HepG2 (cell line): ENCODE data around the gene PSMA7. TPM values are rescaled to one million over a fixed set of nuclear protein-coding genes. Genes with fewer than 3 reads are reported as not detected.

ENCODE experiments used
- ATAC-seq: fragments of 200-7000 bp; cut with Tn5 transposase; 3 replicates; pipeline ENCODE4 v1.9.1; 2020; ENCODE audit warnings: mild to moderate bottlenecking, moderate library complexity
- BruUV-seq: library from RNA; stranded (reverse); fragments of 400-500 nt; replicated peaks from 2 replicates; lab custom pipeline; 2021; lab: Mats Ljungman, UMichigan
- CTCF ChIA-PET: fragments of 300-600 bp; formaldehyde crosslinking; extraction: SDS; loops from one replicate; lab custom pipeline; 2021; ENCODE audit warnings: low total read pairs, inconsistent platforms, low intra/inter-chr PET ratio; lab: Yijun Ruan, JAX
- POLR2A ChIA-PET: fragments of 350-600 bp; sonication (Branson Sonifier 250); formaldehyde crosslinking; loops from one replicate; lab custom pipeline; 2020; ENCODE audit warnings: antibody characterized with exemption, inconsistent platforms; lab: Yijun Ruan, JAX
- DNase-seq: peaks from one replicate; pipeline ENCODE4 v3.0.0-alpha.2; 2015; ENCODE audit warnings: low spot score
- FAIRE-seq: peaks from 3 replicates; lab custom pipeline; 2011; peaks lifted over from hg19 to GRCh38; lab: Jason Lieb, UNC
- H2AFZ ChIP-seq: one replicate; pipeline ENCODE4 v1.6.1; 2011; ENCODE audit warnings: low read length, inconsistent platforms
- H3K27ac ChIP-seq: fragments of 300-600 bp; 3 replicates; pipeline ENCODE4 v1.8.0; 2011; ENCODE audit warnings: mixed run types, mild to moderate bottlenecking, mixed read lengths, low read length, inconsistent platforms; ENCODE audit not compliant: insufficient read depth; ENCODE audit errors: extremely low read length
- H3K27me3 ChIP-seq, 2 experiments: fragments of 200-600 bp in 1 of 2; 2 replicates in 1 of 2; 3 replicates in 1 of 2; pipeline versions ENCODE4 v1.6.0 to v1.8.0; 2011; ENCODE audit warnings: low read length in 2 of 2, mild to moderate bottlenecking in 2 of 2, moderate library complexity in 2 of 2, inconsistent platforms in 1 of 2; ENCODE audit not compliant: insufficient read depth in 2 of 2, control insufficient read depth in 1 of 2
- H3K36me3 ChIP-seq, 2 experiments: fragments of 200-600 bp in 1 of 2; replicated peaks in 1 of 2; 2 replicates in 1 of 2; 3 replicates in 1 of 2; pipeline versions ENCODE4 v1.5.1 to v1.8.0; 2011; ENCODE audit warnings: low read length in 2 of 2, inconsistent platforms in 1 of 2; ENCODE audit not compliant: insufficient read depth in 2 of 2, control insufficient read depth in 1 of 2
- H3K4me1 ChIP-seq: 2 replicates; pipeline ENCODE4 v1.5.1; 2012; ENCODE audit warnings: low read length, inconsistent platforms; ENCODE audit not compliant: insufficient read depth
- H3K4me2 ChIP-seq: 2 replicates; pipeline ENCODE4 v1.6.0; 2011; ENCODE audit warnings: low read depth, low read length, inconsistent platforms
- H3K4me3 ChIP-seq, 3 experiments: fragments of 200-600 bp in 1 of 3; sonication (generic), shearing (Covaris generic) in 1 of 3; replicated peaks in 1 of 3; 2 replicates each; pipeline ENCODE4 v1.5.1; 2011 to 2016; ENCODE audit warnings: low read length in 3 of 3, inconsistent platforms in 2 of 3, low read depth in 2 of 3, mild to moderate bottlenecking in 2 of 3, control low read depth in 1 of 3, mixed read lengths in 1 of 3; ENCODE audit not compliant: insufficient read depth in 1 of 3
- H3K79me2 ChIP-seq: one replicate; pipeline ENCODE4 v1.6.1; 2011; ENCODE audit warnings: low read length, inconsistent platforms; ENCODE audit not compliant: insufficient read depth
- H3K9ac ChIP-seq: 2 replicates; pipeline ENCODE4 v1.6.0; 2011; ENCODE audit warnings: mild to moderate bottlenecking, low read depth, low read length, inconsistent platforms; ENCODE audit not compliant: insufficient read depth
- H3K9me3 ChIP-seq: 2 replicates; pipeline ENCODE4 v1.5.1; 2012; ENCODE audit warnings: mild to moderate bottlenecking, low read length
- H4K20me1 ChIP-seq: 2 replicates; pipeline ENCODE4 v1.6.0; 2011; ENCODE audit warnings: inconsistent platforms, mild to moderate bottlenecking, low read length, moderate library complexity; ENCODE audit not compliant: insufficient read depth
- AHR ChIP-seq: IDR thresholded peaks from 2 replicates; pipeline ENCODE4 v1.6.1; 2018; ENCODE audit warnings: missing genetic modification reagents, missing compliant biosample characterization
- CBX1 ChIP-seq: IDR thresholded peaks from one replicate; pipeline ENCODE4 v1.6.1; 2016; ENCODE audit warnings: antibody characterized with exemption, low read depth
- CEBPB ChIP-seq: IDR thresholded peaks from 2 replicates; pipeline ENCODE4 v1.6.1; 2011; ENCODE audit warnings: low read depth, low read length, improper control_type of control experiment, borderline replicate concordance
- CEBPG ChIP-seq: IDR thresholded peaks from 2 replicates; pipeline ENCODE4 v1.6.1; 2016
- HNRNPL ChIP-seq: fragments of 200-400 bp; formaldehyde crosslinking; IDR thresholded peaks from 2 replicates; pipeline ENCODE4 v1.6.1; 2017; ENCODE audit warnings: mild to moderate bottlenecking, low read depth, low read length
- JUND ChIP-seq: sonication (generic); formaldehyde crosslinking; IDR thresholded peaks from 2 replicates; pipeline ENCODE4 v1.8.0; 2022; ENCODE audit warnings: mild to moderate bottlenecking, missing genetic modification reagents
- MED1 ChIP-seq: sonication (generic); formaldehyde crosslinking; IDR thresholded peaks from 2 replicates; pipeline ENCODE4 v1.4.0; 2020; ENCODE audit warnings: missing genetic modification reagents
- PBX2 ChIP-seq: IDR thresholded peaks from 2 replicates; pipeline ENCODE4 v1.6.1; 2016; ENCODE audit warnings: control low read depth
- SMAD1 ChIP-seq: sonication (generic); formaldehyde crosslinking; IDR thresholded peaks from 2 replicates; pipeline ENCODE4 v1.4.0; 2020; ENCODE audit warnings: missing genetic modification reagents, low read depth, mild to moderate bottlenecking, borderline replicate concordance
- SRY ChIP-seq: sonication (generic); formaldehyde crosslinking; IDR thresholded peaks from 2 replicates; pipeline ENCODE4 v1.8.0; 2022; ENCODE audit warnings: mild to moderate bottlenecking, missing genetic modification reagents
- TEAD3 ChIP-seq: optimal IDR thresholded peaks from 2 replicates; pipeline ENCODE3; 2016; ENCODE audit warnings: borderline replicate concordance
- THAP9 ChIP-seq: sonication (generic); formaldehyde crosslinking; IDR thresholded peaks from 2 replicates; pipeline ENCODE4; 2020; ENCODE audit warnings: missing genetic modification reagents, mild to moderate bottlenecking, borderline replicate concordance
- ZBTB7A ChIP-seq: sonication (generic); formaldehyde crosslinking; IDR thresholded peaks from 2 replicates; pipeline ENCODE4 v1.8.0; 2022; ENCODE audit warnings: mild to moderate bottlenecking, missing genetic modification reagents
- ZFP91 ChIP-seq: sonication (generic); formaldehyde crosslinking; IDR thresholded peaks from 2 replicates; pipeline ENCODE4 v1.9.0; 2022; ENCODE audit warnings: missing genetic modification reagents, mild to moderate bottlenecking, borderline replicate concordance
- ZNF30 ChIP-seq: sonication (generic); formaldehyde crosslinking; IDR thresholded peaks from 2 replicates; pipeline ENCODE4 v1.5.0; 2020; ENCODE audit warnings: mild to moderate bottlenecking, missing genetic modification reagents
- WGBS: methylation state at CpG from one replicate; pipeline ENCODE4 v1.1.6; 2017; ENCODE audit warnings: low lambda C conversion rate; 5-methylcytosine and 5-hydroxymethylcytosine counted together
- in situ Hi-C: cut with HindIII; loops from 2 replicates; pipeline ENCODE4 v1.10.0; 2017; ENCODE audit warnings: low pct_unique_long_range_greater_than_20kb; ENCODE audit not compliant: extremely low pct_ligation_motif_present
- intact Hi-C: fragments of 100-400 bp; cut with micrococcal nuclease; formaldehyde crosslinking; loops from one replicate; pipeline ENCODE4 v1.10.0; 2022; ENCODE audit not compliant: unreplicated experiment
- polyA plus RNA-seq, 8 experiments: library from polyadenylated mRNA; depleted of rRNA in 3 of 8; stranded (reverse) in 7 of 8; unstranded in 1 of 8; fragments of >200 nt; fragmentation: Illumina TruSeq in 4 of 8; extraction: Trizol in 4 of 8; gene quantifications; 2 replicates each; pipeline versions ENCODE4 v1.2.1 to v1.2.3, GENCODE V29; 2011 to 2016; ENCODE audit warnings: low read depth in 4 of 8, missing spikeins in 1 of 8, mixed read lengths in 1 of 8; ENCODE audit not compliant: insufficient read depth in 1 of 8
- total RNA-seq, 5 experiments: library from RNA; depleted of rRNA; stranded (reverse); fragments of >200 nt; fragmentation: Illumina TruSeq; extraction: Trizol; gene quantifications; 2 replicates each; pipeline ENCODE4 v1.2.3, GENCODE V29; 2016; ENCODE audit warnings: low read depth in 1 of 5

The PSMA7 gene
- total and polyA plus RNA-seq, 2 of the 13 experiments (the other 11 are each of a cell fraction or from before 2014, with no cell fraction given), result 531 to 631 TPM

GRCh38 chr20:62119115-62119514 lies 24.1 kb downstream of the PSMA7 start:
- no TSS peak for BruUV-seq
- POLR2A ChIA-PET, result interaction anchor here (0.9 to 10.4 kb wide), 8 partner anchors 16 to 76 kb away, joined by 3 to 260 read pairs (median 14); partner anchors contain the start of genes PSMA7, SS18L1 and TAF4
- Histone ChIP-seq H3K79me2 (peaks cover 12% of the 10 kb centered on the region), H2AFZ (no peak overlapping the region), H3K4me3 (0 out of 6 replicates have a peak overlapping the region, but pooled peaks of 1 of the 3 experiments have one; percentile 54), H3K9me3 (no peaks in the 10 kb centered on the region), H3K27me3 (peaks cover 6 to 29% of the 10 kb centered on the region in 2 experiments), H3K4me2 (peak overlapping the region; percentile 70), H3K27ac (peak overlapping the region; percentile 36), H4K20me1 (peaks cover 11% of the 10 kb centered on the region), H3K36me3 (peaks cover 0 to 2% of the 10 kb centered on the region in 2 experiments; a peak in 1 of 5 replicates), H3K4me1 (peaks cover 67% of the 10 kb centered on the region), H3K9ac (peak overlapping the region; percentile 27)
- CTCF ChIA-PET, result no interaction called here
- FAIRE-seq (no peak), ATAC-seq (peak; percentile 1; the same call in 1 of the 3 replicates), DNase-seq (no peak)
- in situ Hi-C loops, result no loop called here
- peak; percentile 53; the same call in 1 of the 2 replicates for TF ChIP-seq CEBPB
- TF ChIP-seq HNRNPL, result 0 out of 2 replicates have a peak, but pooled peaks have one; percentile 2
- TF ChIP-seq ZNF30 (CRISPR knock-in tag), result 0 out of 2 replicates have a peak, but pooled peaks have one; percentile 4
- TF ChIP-seq PBX2 (CRISPR knock-in tag), result 0 out of 2 replicates have a peak, but pooled peaks have one; percentile 11
- 0 out of 2 replicates have a peak, but pooled peaks have one; percentile 5 for TF ChIP-seq SMAD1 (CRISPR knock-in tag)
- no peak for TF ChIP-seq CBX1
- no peak for TF ChIP-seq MED1
- peak; percentile 12; the same call in 1 of the 2 replicates for TF ChIP-seq THAP9
- 0 out of 2 replicates have a peak, but pooled peaks have one; percentile 9 for TF ChIP-seq SRY (CRISPR knock-in tag)
- 0 out of 2 replicates have a peak, but pooled peaks have one; percentile 38 for TF ChIP-seq ZFP91
- TF ChIP-seq TEAD3 (CRISPR knock-in tag), result no peak
- no peak for TF ChIP-seq AHR
- 0 out of 2 replicates have a peak, but pooled peaks have one; percentile 11 for TF ChIP-seq JUND (CRISPR knock-in tag)
- TF ChIP-seq CEBPG (CRISPR knock-in tag), result peak; percentile 27; the same call in 1 of the 2 replicates
- 0 out of 2 replicates have a peak, but pooled peaks have one; percentile 18 for TF ChIP-seq ZBTB7A
- intact Hi-C loops, result no loop called here
- 28% methylated on average over 3 of the region's 5 CpGs for WGBS
